HUES48 (cell line): Measurements from ENCODE around the gene GPATCH1.

Experiments used
- H3K27ac ChIP-seq: one replicate; pipeline ENCODE4 v1.7.0; 2013; ENCODE audit warnings: low read depth, low read length, inconsistent platforms
- H3K27me3 ChIP-seq: 2 replicates; pipeline ENCODE4 v1.6.1; 2013; ENCODE audit warnings: mild to moderate bottlenecking, low read length; ENCODE audit not compliant: control insufficient read depth, insufficient read depth
- H3K36me3 ChIP-seq: 2 replicates; pipeline ENCODE4 v1.6.1; 2013; ENCODE audit warnings: low read length; ENCODE audit not compliant: control insufficient read depth, insufficient read depth
- H3K4me1 ChIP-seq: 2 replicates; pipeline ENCODE4 v1.6.1; 2013; ENCODE audit warnings: mild to moderate bottlenecking, low read length; ENCODE audit not compliant: control insufficient read depth, insufficient read depth
- H3K4me3 ChIP-seq: 2 replicates; pipeline ENCODE4 v1.5.1; 2013; ENCODE audit warnings: mild to moderate bottlenecking, low read depth, low read length
- H3K9ac ChIP-seq: 2 replicates; pipeline ENCODE4 v1.6.1; 2013; ENCODE audit warnings: mild to moderate bottlenecking, low read depth, low read length, moderate library complexity
- H3K9me3 ChIP-seq: 2 replicates; pipeline ENCODE4 v1.6.1; 2013; ENCODE audit warnings: low read length; ENCODE audit not compliant: control insufficient read depth, insufficient read depth

The GPATCH1 gene

GRCh38 chr19:33094436-33095067 lies 13.6 kb downstream of the GPATCH1 start:
- no peaks in the 10 kb centered on the region for H3K27me3 ChIP-seq
- peaks cover 76% of the 10 kb centered on the region for H3K36me3 ChIP-seq

DNA sequence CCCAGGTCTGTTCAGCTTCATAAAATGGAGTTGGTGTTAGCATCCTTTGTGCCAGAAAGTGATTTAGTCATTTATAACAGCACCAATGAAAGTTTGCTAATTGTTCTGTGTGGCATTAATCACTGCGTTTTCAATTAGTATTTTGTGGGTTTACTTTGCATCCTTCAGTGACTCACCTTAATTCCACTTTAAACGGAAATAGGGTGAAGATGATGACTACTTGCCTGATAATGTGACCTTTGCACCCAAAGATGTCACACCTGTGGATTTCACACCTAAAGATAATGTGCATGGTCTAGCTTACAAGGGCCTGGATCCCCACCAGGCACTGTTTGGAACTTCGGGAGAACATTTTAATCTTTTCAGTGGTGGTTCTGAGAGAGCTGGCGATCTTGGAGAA lies 15.0 kb downstream of the GPATCH1 start:
- Histone ChIP-seq H3K9ac (no peak overlapping the region), H3K9me3 (no peaks in the 10 kb centered on the region), H3K4me1 (no peaks in the 10 kb centered on the region), H3K27me3 (no peaks in the 10 kb centered on the region), H3K36me3 (peaks cover 70% of the 10 kb centered on the region), H3K27ac (no peak overlapping the region), H3K4me3 (no peak overlapping the region)

More at GRCh38 chr19:33094436-33095067, 13.6 kb downstream of the GPATCH1 start:
- no peak overlapping the region for H3K4me3 ChIP-seq
- no peak overlapping the region for H3K9ac ChIP-seq
- H3K9me3 ChIP-seq: no peaks in the 10 kb centered on the region
- peaks cover 4% of the 10 kb centered on the region; the same call in 1 of the 2 replicates for H3K4me1 ChIP-seq
- H3K27ac ChIP-seq: no peak overlapping the region

- no peaks in the 10 kb centered on the region for H3K4me1 ChIP-seq
Measured at GRCh38 chr19:33098055-33098534, 17.1 kb downstream of the GPATCH1 start.

GRCh38 chr19:33100894-33101644 lies 20.1 kb downstream of the GPATCH1 start:
- no peaks in the 10 kb centered on the region for H3K27me3 ChIP-seq
- no peaks in the 10 kb centered on the region for H3K9me3 ChIP-seq
- no peak overlapping the region for H3K4me3 ChIP-seq
- peaks cover 49% of the 10 kb centered on the region for H3K36me3 ChIP-seq
- H3K9ac ChIP-seq: no peak overlapping the region
- H3K4me1 ChIP-seq: no peaks in the 10 kb centered on the region
- no peak overlapping the region for H3K27ac ChIP-seq

More at GRCh38 chr19:33098055-33098534, 17.1 kb downstream of the GPATCH1 start:
- Histone ChIP-seq H3K36me3 (peaks cover 69% of the 10 kb centered on the region), H3K9me3 (no peaks in the 10 kb centered on the region), H3K4me3 (no peak overlapping the region), H3K27ac (no peak overlapping the region), H3K27me3 (no peaks in the 10 kb centered on the region), H3K9ac (no peak overlapping the region)

GRCh38 chr19:33102893-33103292 lies 21.9 kb downstream of the GPATCH1 start:
- peaks cover 51% of the 10 kb centered on the region for H3K36me3 ChIP-seq
- no peak overlapping the region for H3K4me3 ChIP-seq
- no peaks in the 10 kb centered on the region for H3K9me3 ChIP-seq
- no peak overlapping the region for H3K9ac ChIP-seq
- H3K4me1 ChIP-seq: no peaks in the 10 kb centered on the region
- H3K27ac ChIP-seq: no peak overlapping the region
- no peaks in the 10 kb centered on the region for H3K27me3 ChIP-seq

DNA sequence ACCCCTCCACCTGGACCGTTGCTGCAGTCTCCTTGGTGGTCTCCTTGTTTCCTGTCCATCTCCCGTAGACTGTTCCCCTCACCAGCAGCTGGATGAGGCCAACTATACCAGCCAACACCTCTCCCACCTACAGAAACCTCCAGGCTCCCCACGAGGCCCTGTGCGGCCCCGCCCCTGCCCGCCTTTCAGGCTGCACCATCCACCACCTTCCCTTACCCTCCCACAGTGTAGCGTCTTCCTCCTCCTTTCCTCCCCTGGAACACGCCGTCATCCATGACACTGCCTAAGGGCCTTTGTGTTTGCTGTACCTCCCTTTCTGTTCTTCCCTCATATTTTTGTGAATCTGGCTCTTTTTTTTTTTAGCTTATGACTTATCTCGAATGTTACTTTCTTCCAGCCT lies 27.2 kb downstream of the GPATCH1 start:
- Histone ChIP-seq H3K27me3 (no peaks in the 10 kb centered on the region), H3K27ac (no peak overlapping the region), H3K9ac (no peak overlapping the region), H3K4me1 (no peaks in the 10 kb centered on the region), H3K9me3 (no peaks in the 10 kb centered on the region), H3K4me3 (no peak overlapping the region), H3K36me3 (peaks cover 67% of the 10 kb centered on the region)

GRCh38 chr19:33110137-33110910 lies 29.3 kb downstream of the GPATCH1 start:
- no peaks in the 10 kb centered on the region for H3K4me1 ChIP-seq
- H3K27me3 ChIP-seq: no peaks in the 10 kb centered on the region
- no peak overlapping the region for H3K4me3 ChIP-seq
- no peaks in the 10 kb centered on the region for H3K9me3 ChIP-seq
- no peak overlapping the region for H3K9ac ChIP-seq
- no peak overlapping the region for H3K27ac ChIP-seq
- H3K36me3 ChIP-seq: peaks cover 77% of the 10 kb centered on the region

DNA sequence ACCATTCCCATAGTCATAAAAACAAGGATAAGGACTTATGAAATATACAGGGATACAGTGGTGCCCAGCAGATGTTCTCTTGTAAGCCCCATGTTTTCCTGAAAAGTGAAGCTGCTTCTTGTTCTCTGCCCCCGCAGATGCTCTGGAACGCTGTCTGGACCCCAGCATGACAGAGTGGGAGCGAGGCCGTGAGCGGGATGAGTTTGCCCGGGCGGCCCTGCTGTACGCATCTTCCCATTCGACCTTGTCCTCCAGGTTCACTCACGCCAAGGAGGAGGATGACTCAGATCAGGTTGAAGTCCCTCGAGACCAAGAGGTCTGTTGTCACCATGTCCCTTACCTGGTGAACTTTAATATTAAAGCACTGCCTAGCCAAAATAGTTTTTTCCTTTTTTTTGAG lies 30.6 kb downstream of the GPATCH1 start:
- peaks cover 80% of the 10 kb centered on the region for H3K36me3 ChIP-seq
- no peaks in the 10 kb centered on the region for H3K27me3 ChIP-seq
- no peak overlapping the region for H3K9ac ChIP-seq
- no peaks in the 10 kb centered on the region for H3K9me3 ChIP-seq
- no peak overlapping the region for H3K27ac ChIP-seq
- no peak overlapping the region for H3K4me3 ChIP-seq
- no peaks in the 10 kb centered on the region for H3K4me1 ChIP-seq

- H3K27ac ChIP-seq: no peak overlapping the region
- H3K4me1 ChIP-seq: no peaks in the 10 kb centered on the region
- no peak overlapping the region for H3K9ac ChIP-seq
- H3K9me3 ChIP-seq: no peaks in the 10 kb centered on the region
- H3K27me3 ChIP-seq: no peaks in the 10 kb centered on the region
- peaks cover 73% of the 10 kb centered on the region for H3K36me3 ChIP-seq
- H3K4me3 ChIP-seq: no peak overlapping the region
Measured at GRCh38 chr19:33114312-33114711, 33.3 kb downstream of the GPATCH1 start.

DNA sequence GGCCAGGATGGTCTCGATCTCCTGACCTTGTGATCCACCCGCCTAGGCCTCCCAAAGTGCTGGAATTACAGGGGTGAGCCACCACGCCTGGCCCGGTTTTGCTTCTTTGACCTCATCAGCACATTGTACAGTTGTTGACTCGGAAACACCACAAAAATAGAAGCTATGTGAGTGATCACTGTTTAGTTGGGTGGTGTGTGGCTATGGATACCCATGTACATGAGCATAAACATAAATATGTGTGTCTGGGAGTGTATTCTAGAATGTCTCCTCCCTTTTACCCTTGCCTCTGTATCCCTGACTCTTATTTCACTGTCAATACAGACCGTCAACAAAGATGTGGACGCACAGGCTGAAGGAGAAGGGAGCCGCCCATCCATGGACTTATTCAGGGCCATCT lies 36.5 kb downstream of the GPATCH1 start:
- Histone ChIP-seq H3K4me3 (no peak overlapping the region), H3K27me3 (no peaks in the 10 kb centered on the region), H3K36me3 (peaks cover 49% of the 10 kb centered on the region), H3K9me3 (no peaks in the 10 kb centered on the region), H3K27ac (no peak overlapping the region), H3K9ac (no peak overlapping the region), H3K4me1 (no peaks in the 10 kb centered on the region)

DNA sequence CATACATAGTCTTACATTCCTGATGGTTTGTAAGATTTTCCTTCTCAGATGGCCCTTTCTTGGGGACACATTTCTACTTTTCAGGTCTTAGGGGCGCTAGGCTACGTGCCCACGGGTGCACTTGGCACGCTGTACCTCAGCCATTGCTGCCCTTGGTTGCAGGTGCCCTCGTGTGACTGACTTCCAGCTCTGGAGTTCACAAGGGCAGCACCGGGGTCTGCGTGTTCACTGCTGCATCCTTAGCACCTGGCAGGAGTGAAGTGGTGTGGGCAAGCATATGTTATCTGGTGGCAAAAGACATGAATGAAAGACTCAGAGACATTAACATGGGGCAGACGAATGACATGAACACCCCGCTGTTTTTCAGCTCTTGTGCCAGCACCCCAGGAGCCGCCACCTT lies 37.7 kb downstream of the GPATCH1 start:
- no peaks in the 10 kb centered on the region for H3K27me3 ChIP-seq
- no peak overlapping the region for H3K9ac ChIP-seq
- no peaks in the 10 kb centered on the region for H3K9me3 ChIP-seq
- H3K27ac ChIP-seq: no peak overlapping the region
- no peaks in the 10 kb centered on the region for H3K4me1 ChIP-seq
- H3K36me3 ChIP-seq: peaks cover 40% of the 10 kb centered on the region
- H3K4me3 ChIP-seq: no peak overlapping the region
